GM19240 (cell line): ENCODE measurements around the gene ZNF230.
A peak's percentile ranks its signal among the peaks of the same experiment; 100 is the strongest.

ENCODE experiments used
- DNase-seq: peaks from one replicate; pipeline ENCODE4 v3.0.0; 2011; ENCODE audit warnings: low spot score; ENCODE audit not compliant: insufficient read length

Gene ZNF230

GRCh38 chr19:44002566-44003460 is at the start of gene ZNF230:
TSS of gene ZNF230 (plus strand) at chr19:44002957. CDS start at chr19:44007079, 4,122 bp downstream.
- peak; percentile 68 for DNase-seq

- DNase-seq: no peak
These were observed 45.9 kb upstream of the ZNF230 start for GRCh38 chr19:43956827-43957226.

- DNase-seq: no peak
These were observed 44.9 kb upstream of the ZNF230 start for GRCh38 chr19:43957891-43958290.

- no peak for DNase-seq
These were observed 42.3 kb upstream of the ZNF230 start for GRCh38 chr19:43960411-43960810.

GRCh38 chr19:43966079-43966694 is 36.6 kb upstream of the ZNF230 start:
- no peak for DNase-seq

GRCh38 chr19:43976732-43977131 is 26.0 kb upstream of the ZNF230 start:
- no peak for DNase-seq

GRCh38 chr19:43983544-43983911 is 19.2 kb upstream of the ZNF230 start:
- no peak for DNase-seq

- DNase-seq: peak; percentile 47
These were observed 18.7 kb upstream of the ZNF230 start, which contains the start of gene ZNF155 for GRCh38 chr19:43983912-43984686. TSS of gene ZNF155 (plus strand) at chr19:43984188. CDS start at chr19:43988544, 4,356 bp downstream.

GRCh38 chr19:43984687-43985000 is 18.1 kb upstream of the ZNF230 start:
- DNase-seq: no peak

- DNase-seq: no peak
These were observed 5.0 kb upstream of the ZNF230 start for GRCh38 chr19:43997631-43998290.

GRCh38 chr19:44002212-44002565 is 568 bp upstream of the ZNF230 start:
- no peak for DNase-seq

- no peak for DNase-seq
These were observed 778 bp downstream of the ZNF230 start for GRCh38 chr19:44003461-44004009.

- DNase-seq: no peak
These were observed 3.2 kb downstream of the ZNF230 start for GRCh38 chr19:44005973-44006372.

GRCh38 chr19:44007473-44007872 is 4.7 kb downstream of the ZNF230 start:
- no peak for DNase-seq

- no peak for DNase-seq
These were observed 7.7 kb downstream of the ZNF230 start for GRCh38 chr19:44010468-44010867.

- no peak for DNase-seq
These were observed 16.7 kb downstream of the ZNF230 start for GRCh38 chr19:44019498-44019897.

- no peak for DNase-seq
These were observed 18.5 kb downstream of the ZNF230 start for GRCh38 chr19:44021221-44021620.

- DNase-seq: no peak
These were observed 22.1 kb downstream of the ZNF230 start for GRCh38 chr19:44024900-44025216.

GRCh38 chr19:44025217-44025936 is 22.6 kb downstream of the ZNF230 start, which contains the start of gene ZNF222:
TSS of gene ZNF222 (plus strand) at chr19:44025379. CDS start at chr19:44025437, 58 bp downstream.
- DNase-seq: peak; percentile 52

GRCh38 chr19:44026622-44027021 is 23.9 kb downstream of the ZNF230 start:
- DNase-seq: no peak
